HG03196 (cell line): ENCODE results near the gene IFNG.
A peak's percentile ranks its signal among the peaks of the same experiment; 100 is the strongest.
"Not testable (repeated sequence)": the region's sequence is repeated elsewhere in the genome, so short reads cannot be mapped to it uniquely, and the experiment has no call there.

Source experiments
- ATAC-seq: cut with Tn5 transposase; IDR thresholded peaks from one replicate; pipeline ENCODE4 v1.9.1; 2021; ENCODE audit not compliant: unreplicated experiment

The IFNG gene

DNA sequence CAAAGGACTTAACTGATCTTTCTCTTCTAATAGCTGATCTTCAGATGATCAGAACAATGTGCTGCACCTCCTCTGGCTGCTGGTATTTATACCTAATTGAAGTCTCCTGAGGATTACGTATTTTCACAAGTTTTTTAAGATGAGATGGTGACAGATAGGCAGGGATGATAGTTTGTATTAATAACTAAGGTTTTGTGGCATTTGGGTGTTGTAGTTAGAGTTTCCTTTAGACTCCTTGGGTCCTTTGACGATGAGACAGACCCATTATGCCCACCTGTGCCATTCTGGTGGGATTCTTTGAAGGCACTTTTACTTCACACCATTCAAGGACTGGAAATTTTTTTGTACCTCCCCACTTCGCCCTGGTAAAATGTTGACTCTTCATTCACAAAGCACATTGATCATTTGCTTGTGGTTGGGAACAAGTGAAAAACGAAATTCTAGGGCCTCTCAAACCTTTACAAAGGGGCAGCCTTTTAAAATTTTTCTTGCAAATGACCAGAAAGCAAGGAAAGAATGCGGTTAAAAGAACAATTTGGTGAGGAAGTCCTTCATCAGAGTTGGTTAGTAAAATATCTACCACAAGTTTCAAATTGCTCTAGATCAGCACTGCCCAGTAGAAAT, at the start of gene IFNG:
TSS of gene IFNG (minus strand) at position 60 of the 624 bp plus-strand sequence. CDS start 125 bp downstream, outside the sequence.
- peak; percentile 54 for ATAC-seq

- ATAC-seq = not testable (repeated sequence)
These were observed 49.6 kb upstream of the IFNG start for GRCh38 chr12:68209048-68209728.

DNA sequence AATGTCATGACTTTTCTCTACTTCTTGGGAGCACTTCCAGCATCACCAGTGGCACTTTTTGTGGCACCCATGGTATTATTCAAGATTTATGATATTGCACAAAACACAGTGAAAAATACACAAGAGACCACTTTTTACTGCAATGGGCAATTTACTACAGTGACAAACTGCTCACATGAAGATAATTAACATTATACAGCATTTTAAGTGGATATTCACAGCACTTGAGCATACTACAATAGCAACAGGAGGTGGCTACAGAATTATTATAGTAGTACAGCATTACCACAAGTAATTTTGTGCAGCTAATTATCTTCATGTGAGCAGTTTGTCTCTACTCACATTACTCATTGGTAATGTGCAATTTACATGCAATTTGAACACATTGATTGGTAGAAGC, 47.7 kb upstream of the IFNG start:
- ATAC-seq = no peak

DNA sequence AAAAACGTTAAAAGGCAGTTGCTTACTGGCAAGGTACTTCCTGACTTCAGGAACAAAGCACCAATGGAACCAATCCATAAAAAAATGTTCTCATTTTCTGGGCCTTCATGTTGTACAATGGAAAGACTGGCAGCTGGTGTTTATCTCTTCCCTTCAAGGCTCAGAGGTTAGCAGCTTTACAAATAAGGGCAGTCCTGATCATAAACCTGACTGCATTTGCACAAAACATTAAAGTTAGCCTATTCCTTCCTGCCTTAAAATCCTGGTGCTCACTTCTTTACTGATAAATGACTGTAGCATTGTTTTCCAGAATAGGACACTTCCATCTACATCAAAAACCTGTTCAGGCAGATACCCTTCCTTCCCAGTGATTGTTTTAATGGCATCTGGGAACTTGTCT, 46.9 kb upstream of the IFNG start:
- ATAC-seq = no peak

DNA sequence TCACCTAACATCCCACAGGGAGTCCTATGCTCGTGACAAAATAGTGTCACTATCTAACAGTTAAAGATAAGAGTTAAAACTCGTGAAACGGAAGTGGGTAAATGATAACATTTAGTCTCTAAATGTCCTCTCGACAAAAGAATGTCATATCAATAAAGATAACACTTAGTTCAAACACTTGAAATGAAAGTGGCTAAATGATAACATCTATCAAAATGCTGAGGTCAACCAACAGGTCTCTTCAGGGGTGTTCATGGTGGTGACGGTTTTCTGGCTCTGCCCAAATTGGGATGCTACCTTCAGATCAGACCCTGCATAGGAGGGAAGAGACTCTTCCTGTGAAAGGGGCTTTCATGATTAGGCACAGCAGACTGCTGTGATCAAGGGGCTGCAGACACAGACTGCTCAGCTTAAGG, 43.9 kb upstream of the IFNG start:
- ATAC-seq = no peak

GRCh38 chr12:68200854-68201253, 41.3 kb upstream of the IFNG start:
- no peak for ATAC-seq

- ATAC-seq = no peak
These were observed 39.6 kb upstream of the IFNG start for GRCh38 chr12:68199127-68199526.

DNA sequence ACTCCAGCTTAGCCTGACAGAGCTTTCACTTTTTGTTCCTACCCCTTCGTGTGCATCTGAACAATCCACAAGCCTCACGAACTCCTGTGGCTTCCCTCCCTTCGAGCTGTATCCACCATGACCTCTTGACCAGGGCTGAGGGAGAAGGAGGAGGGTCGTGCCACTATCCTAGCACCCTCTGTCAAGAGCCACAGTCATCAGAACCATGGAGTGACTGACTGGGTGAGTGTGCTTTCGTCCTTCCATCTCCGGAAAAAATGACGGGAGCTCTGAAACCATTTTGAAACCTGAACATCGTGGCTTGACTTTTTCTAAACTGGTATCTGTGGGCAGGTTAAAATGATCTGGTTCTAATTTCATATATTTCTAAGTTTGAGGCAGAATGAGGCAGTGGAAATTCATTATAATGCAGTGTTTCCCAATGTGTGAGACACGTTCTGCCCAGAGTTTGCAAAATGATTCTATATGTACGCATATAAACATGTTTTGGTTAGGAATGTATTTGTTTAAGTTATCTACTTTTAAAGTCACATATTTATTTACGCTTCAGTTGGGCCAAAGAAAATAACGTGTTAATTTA, 39.1 kb upstream of the IFNG start:
- no peak for ATAC-seq

DNA sequence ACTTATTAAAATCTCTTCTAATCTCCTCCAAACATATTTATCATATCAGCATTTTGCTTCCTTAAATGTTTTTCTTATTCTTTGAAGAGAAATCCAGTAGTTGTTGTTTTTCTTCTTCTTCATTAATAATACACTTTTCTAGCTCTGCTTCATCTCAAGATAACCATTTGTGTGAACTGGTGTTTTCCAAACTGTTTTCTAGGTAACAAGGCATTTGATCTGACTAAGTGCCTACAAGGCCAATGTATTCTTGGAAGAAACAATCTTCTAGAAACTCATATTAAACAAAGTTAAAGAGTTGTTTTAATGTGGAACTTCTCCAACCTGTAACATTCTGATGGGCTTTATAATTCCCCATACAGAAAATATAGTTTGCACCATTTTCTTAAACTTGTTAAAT, 30.8 kb upstream of the IFNG start:
- ATAC-seq = no peak

DNA sequence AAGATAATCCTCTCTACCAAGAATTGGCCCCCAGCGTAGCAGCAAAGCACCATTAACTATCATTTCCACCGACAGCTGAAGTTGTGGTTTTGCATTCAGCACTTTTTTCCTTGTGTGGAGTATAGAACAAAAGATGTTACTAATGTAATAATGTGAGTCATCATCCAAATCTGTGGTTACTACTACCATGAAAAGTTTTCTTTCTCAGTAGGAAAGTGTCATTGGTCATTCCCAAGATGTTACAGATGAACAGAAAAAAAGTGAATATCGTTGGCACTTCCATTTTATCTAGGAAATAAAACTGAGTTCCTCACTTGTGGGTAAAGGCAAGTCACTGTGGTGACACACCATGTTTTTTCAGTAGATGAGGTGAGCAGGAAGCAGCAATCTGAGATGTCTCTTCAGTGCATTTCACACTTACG, 30.3 kb upstream of the IFNG start:
- no peak for ATAC-seq

DNA sequence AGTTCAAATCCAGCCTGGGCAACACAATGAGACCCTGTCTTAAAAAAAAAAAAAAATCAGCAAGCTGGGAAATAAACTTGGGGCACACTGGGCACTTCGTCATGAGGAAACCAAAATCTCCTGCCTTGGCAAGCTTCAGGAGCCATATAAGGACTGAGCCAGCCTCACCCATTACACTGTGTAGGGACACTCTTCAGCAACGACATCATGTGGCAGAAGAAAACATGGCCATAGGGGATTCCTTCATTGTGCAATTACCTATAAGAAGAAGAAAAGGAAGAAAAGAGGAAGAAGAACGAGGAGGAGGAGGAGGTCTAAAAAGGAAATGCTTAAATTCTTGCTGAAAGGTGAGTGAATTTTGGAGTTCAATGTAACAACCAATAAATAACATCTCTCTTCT, 26.1 kb upstream of the IFNG start:
- ATAC-seq = no peak

GRCh38 chr12:68180792-68181744, 21.5 kb upstream of the IFNG start:
- ATAC-seq = peak; percentile 59

DNA sequence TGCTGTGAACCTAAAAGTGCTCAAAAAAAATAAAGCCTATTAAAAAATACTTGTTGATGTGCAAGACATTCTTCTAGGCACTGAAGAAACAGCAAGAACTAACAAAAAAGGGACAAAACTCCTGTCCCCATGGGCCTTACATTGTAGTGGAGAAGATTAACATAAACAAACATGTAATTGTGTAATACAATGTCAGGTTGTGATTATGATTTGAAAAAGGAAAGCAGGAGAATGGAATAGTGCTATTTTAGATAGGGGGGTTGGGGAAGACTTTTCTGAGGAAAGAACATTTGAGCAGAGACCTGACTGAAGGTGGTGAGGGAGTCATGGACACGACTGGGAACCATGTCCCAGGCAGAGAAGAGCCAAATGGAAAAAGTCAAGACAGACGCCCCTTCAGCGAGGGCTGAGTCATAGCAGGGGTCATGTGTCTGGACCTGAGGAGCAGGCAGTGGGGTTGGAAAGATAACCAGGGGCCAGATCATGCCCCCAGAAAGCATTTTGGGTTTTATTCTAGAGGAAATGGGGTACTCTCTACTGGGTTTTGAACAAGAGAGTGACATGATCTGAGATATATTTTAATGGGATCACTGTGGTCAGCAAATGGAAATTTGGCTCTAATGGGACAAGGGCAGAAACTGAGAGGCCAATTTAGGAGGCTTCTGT, 19.4 kb upstream of the IFNG start:
- no peak for ATAC-seq

- ATAC-seq = no peak
These were observed 18.6 kb upstream of the IFNG start for GRCh38 chr12:68178184-68178583.

DNA sequence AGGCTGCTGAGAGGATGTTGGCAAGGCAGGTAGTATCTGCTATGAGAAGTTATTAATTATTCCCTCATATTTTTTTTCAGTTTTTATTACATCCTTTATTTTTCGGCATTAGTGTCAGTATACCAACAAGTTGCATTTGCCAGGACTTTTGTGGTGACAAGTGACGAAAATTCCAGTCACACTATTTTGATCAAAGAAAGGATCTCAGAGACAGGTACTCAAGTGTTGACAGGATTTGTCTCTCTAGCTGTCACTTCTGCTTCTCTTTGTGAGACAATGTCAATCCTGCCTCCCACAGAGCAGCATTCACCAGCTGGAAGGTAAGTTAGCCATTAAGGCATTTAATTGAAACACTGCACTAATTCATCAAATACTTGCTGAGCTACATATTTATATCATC, 18.0 kb upstream of the IFNG start:
- ATAC-seq = no peak

DNA sequence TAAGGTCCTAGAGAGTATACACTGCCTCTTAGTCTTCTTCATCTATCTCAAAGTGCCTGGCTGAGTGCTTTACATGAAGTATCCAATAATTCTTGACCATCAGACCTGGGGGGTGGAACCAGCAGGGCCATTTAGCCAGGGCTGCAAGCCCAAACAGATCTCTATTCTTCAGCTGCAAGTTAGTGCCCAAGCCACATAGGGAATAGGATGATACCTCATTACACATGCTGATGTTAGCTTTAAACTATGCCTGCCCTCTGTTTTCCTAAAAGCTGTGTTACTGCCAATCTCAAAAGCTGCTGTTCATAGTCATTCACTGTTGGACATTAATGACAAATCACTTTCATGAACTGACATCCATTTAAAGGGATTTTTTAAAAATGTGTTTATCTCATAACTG, 16.7 kb upstream of the IFNG start:
- ATAC-seq = peak; percentile 5

DNA sequence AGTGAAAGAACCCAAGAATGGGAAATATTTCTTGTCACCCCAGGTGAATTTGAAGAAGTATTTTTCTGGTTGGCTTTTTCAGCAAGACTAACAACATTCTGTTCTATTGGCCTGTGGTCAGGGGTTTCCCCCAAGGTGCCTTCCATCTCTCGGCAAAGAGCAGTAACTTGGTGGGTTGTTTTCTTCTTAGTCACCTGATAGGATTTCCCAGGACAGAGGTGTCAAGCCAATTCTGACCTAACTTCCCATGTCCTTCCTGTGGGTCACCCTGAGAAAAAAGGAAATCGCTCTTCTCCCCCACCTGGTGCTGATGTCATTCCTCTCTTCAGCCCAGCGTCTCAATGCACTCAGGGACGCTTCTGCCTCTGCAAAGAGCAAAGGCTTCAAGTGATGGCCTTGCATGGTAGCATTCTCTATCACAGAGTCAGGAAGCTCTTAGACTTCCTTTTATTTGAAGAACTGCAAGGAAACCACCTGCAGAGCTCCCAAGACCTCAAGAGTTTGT, 16.1 kb upstream of the IFNG start:
- peak; percentile 89 for ATAC-seq

GRCh38 chr12:68174761-68175160, 15.2 kb upstream of the IFNG start:
- ATAC-seq = not testable (repeated sequence)

GRCh38 chr12:68173792-68174191, 14.3 kb upstream of the IFNG start:
- no peak for ATAC-seq

DNA sequence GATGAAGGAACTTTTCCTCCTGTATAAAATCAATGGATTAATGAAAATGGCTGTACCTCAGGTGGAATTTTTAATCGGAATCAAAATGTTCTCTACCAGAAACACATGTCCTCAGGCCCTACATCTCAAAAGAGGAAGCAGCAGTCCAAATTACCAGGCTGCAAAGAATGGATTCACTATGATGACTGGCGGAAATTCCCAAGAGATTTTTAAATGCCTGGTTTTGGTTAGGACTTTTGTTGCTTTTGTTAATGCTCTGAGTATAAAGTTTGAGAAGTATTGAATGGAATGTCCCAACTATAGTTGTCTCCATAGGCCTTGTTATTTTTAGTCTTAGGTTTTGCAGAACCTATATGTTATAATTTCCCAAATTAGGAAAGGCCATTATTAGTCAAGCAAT, 11.2 kb upstream of the IFNG start:
- ATAC-seq = no peak
